HG03175 (cell line): ENCODE results near the gene DDTL.
A peak's percentile ranks its signal among the peaks of the same experiment; 100 is the strongest.
"Not testable (repeated sequence)": the region's sequence is repeated elsewhere in the genome, so short reads cannot be mapped to it uniquely, and the experiment has no call there.

Source experiments
- ATAC-seq: cut with Tn5 transposase; IDR thresholded peaks from one replicate; pipeline ENCODE4 v1.9.1; 2021; ENCODE audit warnings: mild to moderate bottlenecking, moderate library complexity; ENCODE audit not compliant: unreplicated experiment

Gene DDTL

GRCh38 chr22:23969071-23969470 is 2.4 kb downstream of the DDTL start:
- no peak for ATAC-seq

- no peak for ATAC-seq
Measured at GRCh38 chr22:23970201-23970641, 3.5 kb downstream of the DDTL start.

GRCh38 chr22:23970816-23971486 is 4.3 kb downstream of the DDTL start:
- no peak for ATAC-seq

GRCh38 chr22:23971927-23972326 is 5.2 kb downstream of the DDTL start:
- ATAC-seq: not testable (repeated sequence)

- ATAC-seq: peak; percentile 90
Measured at GRCh38 chr22:23974345-23974744, 7.7 kb downstream of the DDTL start, which contains the start of gene DDT. Gene DDT, minus strand, starts transcription at chr22:23974441. Its CDS starts 27 bp downstream, at chr22:23974414.

GRCh38 chr22:23974836-23975352 is 8.2 kb downstream of the DDTL start:
- not testable (repeated sequence) for ATAC-seq

GRCh38 chr22:23977304-23977703 is 10.6 kb downstream of the DDTL start:
- ATAC-seq: not testable (repeated sequence)

- not testable (repeated sequence) for ATAC-seq
Measured at GRCh38 chr22:23979557-23980240, 13.0 kb downstream of the DDTL start, which contains the start of gene GSTT2. Gene GSTT2, plus strand, starts transcription at chr22:23980134.

- not testable (repeated sequence) for ATAC-seq
Measured at GRCh38 chr22:23980567-23980966, 13.9 kb downstream of the DDTL start.

- ATAC-seq: no peak
Measured at GRCh38 chr22:23984430-23984829, 17.7 kb downstream of the DDTL start.

- not testable (repeated sequence) for ATAC-seq
Measured at GRCh38 chr22:23986089-23986488, 19.4 kb downstream of the DDTL start.

- ATAC-seq: not testable (repeated sequence)
Measured at GRCh38 chr22:23986538-23987178, 20.0 kb downstream of the DDTL start.

GRCh38 chr22:23989583-23990244 is 23.0 kb downstream of the DDTL start:
- not testable (repeated sequence) for ATAC-seq

GRCh38 chr22:23993080-23993479 is 26.4 kb downstream of the DDTL start:
- ATAC-seq: not testable (repeated sequence)

- not testable (repeated sequence) for ATAC-seq
Measured at GRCh38 chr22:23993581-23994177, 27.0 kb downstream of the DDTL start.

- ATAC-seq: no peak
Measured at GRCh38 chr22:23997092-23997491, 30.4 kb downstream of the DDTL start.

- not testable (repeated sequence) for ATAC-seq
Measured at GRCh38 chr22:23999779-24000178, 33.1 kb downstream of the DDTL start.

- no peak for ATAC-seq
Measured at GRCh38 chr22:24001314-24001713, 34.6 kb downstream of the DDTL start.

GRCh38 chr22:24002272-24002671 is 35.6 kb downstream of the DDTL start:
- ATAC-seq: no peak

- ATAC-seq: no peak
Measured at GRCh38 chr22:24002851-24003250, 36.2 kb downstream of the DDTL start.
